Activated CD8-positive, alpha-beta memory T cell treated with anti-CD3 and anti-CD28 coated beads, Interleukin-2, amount 50 U/mL, for 1 hour (primary cell): ENCODE data around the gene SETD9.

ENCODE experiments used
- DNase-seq: peaks from one replicate; pipeline ENCODE4 v3.0.0-alpha.2; 2020; ENCODE audit errors: extremely low read depth

The SETD9 gene

GRCh38 chr5:56938858-56939257 is 29.5 kb downstream of the SETD9 start:
- DNase-seq: no peak

- DNase-seq: no peak
Measured at GRCh38 chr5:56941981-56942380, 32.6 kb downstream of the SETD9 start.

- DNase-seq: no peak
Measured at GRCh38 chr5:56947052-56947451, 37.7 kb downstream of the SETD9 start.

GRCh38 chr5:56950626-56951125 is 41.3 kb downstream of the SETD9 start:
- peak; percentile 11 for DNase-seq

- DNase-seq: no peak
Measured at GRCh38 chr5:56951126-56951945, 41.9 kb downstream of the SETD9 start.

- DNase-seq: peak; percentile 50
Measured at GRCh38 chr5:56951946-56952691, 42.7 kb downstream of the SETD9 start, which contains the start of gene MIER3. Gene MIER3 (minus strand): TSS chr5:56952123. CDS start chr5:56952102, 21 bp downstream.

GRCh38 chr5:56954262-56954661 is 44.9 kb downstream of the SETD9 start:
- no peak for DNase-seq

- no peak for DNase-seq
Measured at GRCh38 chr5:56958595-56958994, 49.2 kb downstream of the SETD9 start.

GRCh38 chr5:56959326-56959725 is 49.9 kb downstream of the SETD9 start:
- DNase-seq: no peak

- DNase-seq: no peak
Measured at GRCh38 chr5:56961746-56962145, 52.4 kb downstream of the SETD9 start.

GRCh38 chr5:56962286-56962685 is 52.9 kb downstream of the SETD9 start:
- no peak for DNase-seq

GRCh38 chr5:56963246-56963645 is 53.9 kb downstream of the SETD9 start:
- DNase-seq: no peak

GRCh38 chr5:56964173-56964572 is 54.8 kb downstream of the SETD9 start:
- DNase-seq: no peak
